AG04450 (cell line): ENCODE results near the gene RAD1. TPM values are rescaled to one million over a fixed set of nuclear protein-coding genes. Genes with fewer than 3 reads are reported as not detected.

Source experiments
- CTCF ChIA-PET: fragments of 300-600, 350-600 bp; formaldehyde crosslinking; extraction: SDS; loops from one replicate; lab custom pipeline; 2022; ENCODE audit warnings: antibody characterized with exemption, inconsistent platforms; lab: Charles Lee
- POLR2A ChIA-PET: fragments of 350-600 bp; formaldehyde crosslinking; extraction: SDS; loops from one replicate; lab custom pipeline; 2021; ENCODE audit warnings: antibody characterized with exemption, inconsistent platforms; lab: Yijun Ruan, JAX
- DNase-seq: peaks from one replicate; pipeline ENCODE4 v3.0.0-alpha.2; 2011; ENCODE audit warnings: low read depth, low spot score
- H3K27ac ChIP-seq: one replicate; pipeline ENCODE4 v1.5.1; 2012; ENCODE audit warnings: low read depth, low read length, control low read depth
- H3K27me3 ChIP-seq: one replicate; pipeline ENCODE4 v1.6.0; 2012; ENCODE audit warnings: low read length; ENCODE audit not compliant: control insufficient read depth, insufficient read depth
- H3K4me3 ChIP-seq: 2 replicates; pipeline ENCODE4 v1.5.1; 2011; ENCODE audit warnings: mild to moderate bottlenecking, low read depth, low read length, control low read depth
- H3K9me3 ChIP-seq: 2 replicates; pipeline ENCODE4 v1.5.1; 2012; ENCODE audit warnings: low read length; ENCODE audit not compliant: control insufficient read depth, insufficient read depth
- polyA plus RNA-seq: library from polyadenylated mRNA; depleted of rRNA; stranded (reverse); fragments of >200 nt; gene quantifications from 2 replicates; pipeline ENCODE4 v1.2.3, GENCODE V29; 2011; rRNA removed
- TF ChIP-seq, protein P1 (sequence below): IDR thresholded peaks from 2 replicates; pipeline ENCODE4 v1.5.1; 2011; ENCODE audit warnings: low read depth, low read length, control low read depth, inconsistent platforms

The RAD1 gene
- polyA plus RNA-seq, 1 experiment: 40.9 TPM

- no peaks in the 10 kb centered on the region for H3K9me3 ChIP-seq
- DNase-seq: no peak
- CTCF ChIA-PET: no interaction called here
- no peak overlapping the region for H3K27ac ChIP-seq
- H3K4me3 ChIP-seq: no peak overlapping the region
- POLR2A ChIA-PET: no interaction called here
- TF ChIP-seq, protein P1, sequence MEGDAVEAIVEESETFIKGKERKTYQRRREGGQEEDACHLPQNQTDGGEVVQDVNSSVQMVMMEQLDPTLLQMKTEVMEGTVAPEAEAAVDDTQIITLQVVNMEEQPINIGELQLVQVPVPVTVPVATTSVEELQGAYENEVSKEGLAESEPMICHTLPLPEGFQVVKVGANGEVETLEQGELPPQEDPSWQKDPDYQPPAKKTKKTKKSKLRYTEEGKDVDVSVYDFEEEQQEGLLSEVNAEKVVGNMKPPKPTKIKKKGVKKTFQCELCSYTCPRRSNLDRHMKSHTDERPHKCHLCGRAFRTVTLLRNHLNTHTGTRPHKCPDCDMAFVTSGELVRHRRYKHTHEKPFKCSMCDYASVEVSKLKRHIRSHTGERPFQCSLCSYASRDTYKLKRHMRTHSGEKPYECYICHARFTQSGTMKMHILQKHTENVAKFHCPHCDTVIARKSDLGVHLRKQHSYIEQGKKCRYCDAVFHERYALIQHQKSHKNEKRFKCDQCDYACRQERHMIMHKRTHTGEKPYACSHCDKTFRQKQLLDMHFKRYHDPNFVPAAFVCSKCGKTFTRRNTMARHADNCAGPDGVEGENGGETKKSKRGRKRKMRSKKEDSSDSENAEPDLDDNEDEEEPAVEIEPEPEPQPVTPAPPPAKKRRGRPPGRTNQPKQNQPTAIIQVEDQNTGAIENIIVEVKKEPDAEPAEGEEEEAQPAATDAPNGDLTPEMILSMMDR: no peak
- no peaks in the 10 kb centered on the region for H3K27me3 ChIP-seq
Measured at GRCh38 chr5:34857161-34857560, 58.1 kb downstream of the RAD1 start.

Other genes with a start within 250 kb of the RAD1 start
- gene TTC23L, start 76.3 kb downstream of the RAD1 start, polyA plus RNA-seq: 0.16 and 0.21 TPM in 2 replicates
- 34.3 and 49.2 TPM in 2 replicates for gene BRIX1, start 207 bp upstream of the RAD1 start, polyA plus RNA-seq
- 23.9 and 40.7 TPM in 2 replicates for gene DNAJC21, start 14.1 kb upstream of the RAD1 start, polyA plus RNA-seq
- gene AGXT2, start 132.4 kb upstream of the RAD1 start, polyA plus RNA-seq: not detected in 2 replicates